HepG2 (cell line): ENCODE measurements around the gene LRFN2. TPM values are rescaled to one million over a fixed set of nuclear protein-coding genes. Genes with fewer than 3 reads are reported as not detected.

Experiments
- ATAC-seq: fragments of 200-7000 bp; cut with Tn5 transposase; 3 replicates; pipeline ENCODE4 v1.9.1; 2020; ENCODE audit warnings: mild to moderate bottlenecking, moderate library complexity
- BruUV-seq: library from RNA; stranded (reverse); fragments of 400-500 nt; replicated peaks from 2 replicates; lab custom pipeline; 2021; lab: Mats Ljungman, UMichigan
- CTCF ChIA-PET: fragments of 300-600 bp; formaldehyde crosslinking; extraction: SDS; loops from one replicate; lab custom pipeline; 2021; ENCODE audit warnings: low total read pairs, inconsistent platforms, low intra/inter-chr PET ratio; lab: Yijun Ruan, JAX
- POLR2A ChIA-PET: fragments of 350-600 bp; sonication (Branson Sonifier 250); formaldehyde crosslinking; loops from one replicate; lab custom pipeline; 2020; ENCODE audit warnings: antibody characterized with exemption, inconsistent platforms; lab: Yijun Ruan, JAX
- DNase-seq: peaks from one replicate; pipeline ENCODE4 v3.0.0-alpha.2; 2015; ENCODE audit warnings: low spot score
- FAIRE-seq: peaks from 3 replicates; lab custom pipeline; 2011; peaks lifted over from hg19 to GRCh38; lab: Jason Lieb, UNC
- H2AFZ ChIP-seq: one replicate; pipeline ENCODE4 v1.6.1; 2011; ENCODE audit warnings: low read length, inconsistent platforms
- H3K27ac ChIP-seq: fragments of 300-600 bp; 3 replicates; pipeline ENCODE4 v1.8.0; 2011; ENCODE audit warnings: mixed run types, mild to moderate bottlenecking, mixed read lengths, low read length, inconsistent platforms; ENCODE audit not compliant: insufficient read depth; ENCODE audit errors: extremely low read length
- H3K27me3 ChIP-seq, 2 experiments: fragments of 200-600 bp in 1 of 2; 2 replicates in 1 of 2; 3 replicates in 1 of 2; pipeline versions ENCODE4 v1.6.0 to v1.8.0; 2011; ENCODE audit warnings: low read length in 2 of 2, mild to moderate bottlenecking in 2 of 2, moderate library complexity in 2 of 2, inconsistent platforms in 1 of 2; ENCODE audit not compliant: insufficient read depth in 2 of 2, control insufficient read depth in 1 of 2
- H3K36me3 ChIP-seq, 2 experiments: fragments of 200-600 bp in 1 of 2; replicated peaks in 1 of 2; 2 replicates in 1 of 2; 3 replicates in 1 of 2; pipeline versions ENCODE4 v1.5.1 to v1.8.0; 2011; ENCODE audit warnings: low read length in 2 of 2, inconsistent platforms in 1 of 2; ENCODE audit not compliant: insufficient read depth in 2 of 2, control insufficient read depth in 1 of 2
- H3K4me1 ChIP-seq: 2 replicates; pipeline ENCODE4 v1.5.1; 2012; ENCODE audit warnings: low read length, inconsistent platforms; ENCODE audit not compliant: insufficient read depth
- H3K4me2 ChIP-seq: 2 replicates; pipeline ENCODE4 v1.6.0; 2011; ENCODE audit warnings: low read depth, low read length, inconsistent platforms
- H3K4me3 ChIP-seq, 3 experiments: fragments of 200-600 bp in 1 of 3; sonication (generic), shearing (Covaris generic) in 1 of 3; replicated peaks in 1 of 3; 2 replicates each; pipeline ENCODE4 v1.5.1; 2011 to 2016; ENCODE audit warnings: low read length in 3 of 3, inconsistent platforms in 2 of 3, low read depth in 2 of 3, mild to moderate bottlenecking in 2 of 3, control low read depth in 1 of 3, mixed read lengths in 1 of 3; ENCODE audit not compliant: insufficient read depth in 1 of 3
- H3K79me2 ChIP-seq: one replicate; pipeline ENCODE4 v1.6.1; 2011; ENCODE audit warnings: low read length, inconsistent platforms; ENCODE audit not compliant: insufficient read depth
- H3K9ac ChIP-seq: 2 replicates; pipeline ENCODE4 v1.6.0; 2011; ENCODE audit warnings: mild to moderate bottlenecking, low read depth, low read length, inconsistent platforms; ENCODE audit not compliant: insufficient read depth
- H3K9me3 ChIP-seq: 2 replicates; pipeline ENCODE4 v1.5.1; 2012; ENCODE audit warnings: mild to moderate bottlenecking, low read length
- H4K20me1 ChIP-seq: 2 replicates; pipeline ENCODE4 v1.6.0; 2011; ENCODE audit warnings: inconsistent platforms, mild to moderate bottlenecking, low read length, moderate library complexity; ENCODE audit not compliant: insufficient read depth
- MED8 ChIP-seq: sonication (generic); formaldehyde crosslinking; IDR thresholded peaks from 2 replicates; pipeline ENCODE4 v1.8.1; 2023; ENCODE audit warnings: mild to moderate bottlenecking, missing genetic modification reagents; ENCODE audit not compliant: insufficient replicate concordance
- NFYC ChIP-seq: IDR thresholded peaks from 2 replicates; pipeline ENCODE4 v1.6.1; 2016; ENCODE audit warnings: missing genetic modification reagents, missing compliant biosample characterization
- RAD51 ChIP-seq: fragments of 450-650 bp; IDR thresholded peaks from 2 replicates; pipeline ENCODE4 v1.6.1; 2016; ENCODE audit warnings: borderline replicate concordance
- TFDP2 ChIP-seq: sonication (generic); formaldehyde crosslinking; IDR thresholded peaks from 2 replicates; pipeline ENCODE4 v1.4.0; 2020; ENCODE audit warnings: missing genetic modification reagents
- ZBED4 ChIP-seq: sonication (generic); formaldehyde crosslinking; IDR thresholded peaks from 2 replicates; pipeline ENCODE4 v1.4.0; 2020; ENCODE audit warnings: missing genetic modification reagents, borderline replicate concordance
- ZBTB34 ChIP-seq: sonication (generic); formaldehyde crosslinking; IDR thresholded peaks from 2 replicates; pipeline ENCODE4 v1.8.0; 2022; ENCODE audit warnings: mild to moderate bottlenecking, missing genetic modification reagents
- ZFAT ChIP-seq: sonication (generic); formaldehyde crosslinking; conservative IDR thresholded peaks from 2 replicates; pipeline ENCODE4 v1.8.1; 2023; ENCODE audit warnings: missing genetic modification reagents, inconsistent platforms
- WGBS: methylation state at CpG from one replicate; pipeline ENCODE4 v1.1.6; 2017; ENCODE audit warnings: low lambda C conversion rate; 5-methylcytosine and 5-hydroxymethylcytosine counted together
- in situ Hi-C: cut with HindIII; loops from 2 replicates; pipeline ENCODE4 v1.10.0; 2017; ENCODE audit warnings: low pct_unique_long_range_greater_than_20kb; ENCODE audit not compliant: extremely low pct_ligation_motif_present
- intact Hi-C: fragments of 100-400 bp; cut with micrococcal nuclease; formaldehyde crosslinking; loops from one replicate; pipeline ENCODE4 v1.10.0; 2022; ENCODE audit not compliant: unreplicated experiment
- polyA plus RNA-seq, 8 experiments: library from polyadenylated mRNA; depleted of rRNA in 3 of 8; stranded (reverse) in 7 of 8; unstranded in 1 of 8; fragments of >200 nt; fragmentation: Illumina TruSeq in 4 of 8; extraction: Trizol in 4 of 8; gene quantifications; 2 replicates each; pipeline versions ENCODE4 v1.2.1 to v1.2.3, GENCODE V29; 2011 to 2016; ENCODE audit warnings: low read depth in 4 of 8, missing spikeins in 1 of 8, mixed read lengths in 1 of 8; ENCODE audit not compliant: insufficient read depth in 1 of 8
- total RNA-seq, 5 experiments: library from RNA; depleted of rRNA; stranded (reverse); fragments of >200 nt; fragmentation: Illumina TruSeq; extraction: Trizol; gene quantifications; 2 replicates each; pipeline ENCODE4 v1.2.3, GENCODE V29; 2016; ENCODE audit warnings: low read depth in 1 of 5

Gene LRFN2
- total and polyA plus RNA-seq, 2 of the 13 experiments (the other 11 are each of a cell fraction or from before 2014, with no cell fraction given), result not detected

GRCh38 chr6:40391086-40391485 is 196.1 kb downstream of the LRFN2 start (continued):
- no peak for TF ChIP-seq ZBED4 (CRISPR knock-in tag)
- TF ChIP-seq, all 625 proteins: peak for 0

- Histone ChIP-seq H3K27me3 (peaks cover 0 to 4% of the 10 kb centered on the region in 2 experiments; a peak in 2 of 5 replicates), H4K20me1 (no peaks in the 10 kb centered on the region), H3K27ac (no peak overlapping the region), H3K79me2 (no peaks in the 10 kb centered on the region), H2AFZ (no peak overlapping the region), H3K4me1 (no peaks in the 10 kb centered on the region), H3K9me3 (no peaks in the 10 kb centered on the region), H3K4me2 (no peak overlapping the region), H3K4me3 (no peak overlapping the region), H3K36me3 (no peaks in the 10 kb centered on the region), H3K9ac (no peak overlapping the region)
- POLR2A ChIA-PET, result no interaction called here
- WGBS, result 5% methylated on average over 4 of the region's 4 CpGs
- in situ Hi-C loops (no loop called here), intact Hi-C loops (no loop called here)
- no peak for FAIRE-seq
- ATAC-seq, result no peak
- TF ChIP-seq MED8 (CRISPR knock-in tag), result no peak
- TF ChIP-seq ZFAT (CRISPR knock-in tag), result no peak
- TF ChIP-seq TFDP2 (CRISPR knock-in tag), result no peak
- no peak for TF ChIP-seq RAD51
- no peak for TF ChIP-seq ZBTB34 (CRISPR knock-in tag)
- TF ChIP-seq NFYC (CRISPR knock-in tag), result no peak
- BruUV-seq, result no TSS peak
- no peak for DNase-seq
- CTCF ChIA-PET, result no interaction called here
Measured at GRCh38 chr6:40390144-40390800, 196.9 kb downstream of the LRFN2 start.
